Nasal cavity respiratory epithelium epithelial cell of viscerocranial mucosa (primary cell): ENCODE results near the gene MIS18A. TPM values are rescaled to one million over a fixed set of nuclear protein-coding genes. Genes with fewer than 3 reads are reported as not detected.

Experiments
- total RNA-seq: library from RNA; depleted of rRNA; stranded (reverse); fragments of >200 nt; gene quantifications from 2 replicates; pipeline ENCODE4 v1.2.3, GENCODE V29; 2014

The MIS18A gene, protein sequence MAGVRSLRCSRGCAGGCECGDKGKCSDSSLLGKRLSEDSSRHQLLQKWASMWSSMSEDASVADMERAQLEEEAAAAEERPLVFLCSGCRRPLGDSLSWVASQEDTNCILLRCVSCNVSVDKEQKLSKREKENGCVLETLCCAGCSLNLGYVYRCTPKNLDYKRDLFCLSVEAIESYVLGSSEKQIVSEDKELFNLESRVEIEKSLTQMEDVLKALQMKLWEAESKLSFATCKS
- 5.5 and 5.9 TPM in 2 replicates for total RNA-seq

DNA sequence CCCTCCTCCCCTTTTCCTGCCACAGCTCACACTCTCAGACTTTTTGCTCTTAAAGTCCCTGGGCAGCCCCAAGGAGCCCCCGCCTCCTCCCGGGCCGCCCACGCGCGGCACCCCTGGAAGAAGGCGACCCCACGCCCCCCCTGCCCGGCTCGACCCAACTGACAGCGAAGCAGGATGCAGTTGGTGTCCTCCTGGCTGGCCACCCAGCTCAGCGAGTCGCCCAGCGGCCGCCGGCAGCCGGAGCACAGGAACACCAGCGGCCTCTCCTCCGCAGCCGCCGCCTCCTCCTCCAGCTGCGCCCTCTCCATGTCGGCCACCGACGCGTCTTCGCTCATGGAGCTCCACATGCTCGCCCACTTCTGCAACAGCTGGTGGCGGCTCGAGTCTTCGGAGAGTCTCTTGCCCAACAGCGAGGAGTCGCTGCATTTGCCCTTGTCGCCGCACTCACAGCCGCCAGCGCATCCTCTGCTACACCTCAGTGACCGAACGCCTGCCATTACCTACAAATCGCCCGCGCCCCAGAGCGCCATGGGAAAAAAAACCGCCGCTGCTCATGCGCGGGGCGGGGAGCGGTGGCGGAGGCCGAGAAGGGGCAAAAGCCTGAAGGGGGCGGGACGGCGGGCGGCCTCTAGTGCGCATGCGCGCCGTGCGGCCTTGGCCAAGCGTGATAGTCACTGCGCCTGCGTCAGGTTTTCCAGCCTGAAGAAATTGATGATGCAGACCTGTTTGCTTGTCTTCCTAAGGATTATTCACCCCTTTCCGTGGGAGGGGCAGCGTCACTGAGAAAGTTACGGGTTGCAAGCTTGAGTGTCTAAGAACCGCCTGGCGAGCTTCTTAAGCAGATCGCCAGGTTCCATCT lies at the start of gene MIS18A:
TSS of gene MIS18A (minus strand) at position 532 of the 859 bp plus-strand sequence. CDS start at position 497, 35 bp downstream.

DNA sequence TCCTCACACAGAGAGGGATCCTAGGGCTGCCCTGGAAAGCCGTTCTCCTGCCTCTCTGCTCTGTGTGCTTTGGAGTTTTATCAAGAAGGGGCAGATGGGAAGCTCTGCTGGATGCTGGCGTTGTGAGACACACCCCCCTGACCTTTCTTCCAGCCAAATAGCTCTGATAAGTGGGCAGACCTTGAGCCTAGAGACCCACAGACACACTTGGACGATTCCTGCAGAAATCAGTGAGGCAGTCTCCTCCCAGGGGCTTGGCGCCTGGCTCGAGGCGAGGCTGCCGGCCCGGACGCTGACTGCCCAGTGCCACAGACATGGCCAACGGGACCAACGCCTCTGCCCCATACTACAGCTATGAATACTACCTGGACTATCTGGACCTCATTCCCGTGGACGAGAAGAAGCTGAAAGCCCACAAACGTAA lies 19.8 kb upstream of the MIS18A start, which contains the start of gene MRAP:
TSS of gene MRAP (plus strand) at position 198 of the 424 bp plus-strand sequence. CDS start at position 315, 117 bp downstream.

Other genes with a start within 250 kb of the MIS18A start
- not detected in 2 replicates for gene MRAP, start 19.8 kb upstream of the MIS18A start, total RNA-seq
- 33.2 and 55.0 TPM in 2 replicates for gene URB1, start 114.0 kb upstream of the MIS18A start, total RNA-seq
- 8.9 and 11.1 TPM in 2 replicates for gene EVA1C, start 133.7 kb upstream of the MIS18A start, total RNA-seq